GM12865 (cell line): ENCODE measurements around the gene CEP70.
A peak's percentile ranks its signal among the peaks of the same experiment; 100 is the strongest.

Source experiments
- DNase-seq: peaks from one replicate; pipeline ENCODE4 v3.0.0; 2010; ENCODE audit warnings: low read depth
- H3K4me3 ChIP-seq: 2 replicates; pipeline ENCODE4 v1.5.1; 2011; ENCODE audit warnings: mild to moderate bottlenecking, low read depth, low read length, control low read depth
- TF ChIP-seq, protein P1 (sequence below): IDR thresholded peaks from 2 replicates; pipeline ENCODE4 v1.5.1; 2011; ENCODE audit warnings: low read length, control low read depth, low read depth, inconsistent platforms; ENCODE audit not compliant: insufficient read depth; ENCODE audit errors: missing control alignments

CEP70 gene

DNA sequence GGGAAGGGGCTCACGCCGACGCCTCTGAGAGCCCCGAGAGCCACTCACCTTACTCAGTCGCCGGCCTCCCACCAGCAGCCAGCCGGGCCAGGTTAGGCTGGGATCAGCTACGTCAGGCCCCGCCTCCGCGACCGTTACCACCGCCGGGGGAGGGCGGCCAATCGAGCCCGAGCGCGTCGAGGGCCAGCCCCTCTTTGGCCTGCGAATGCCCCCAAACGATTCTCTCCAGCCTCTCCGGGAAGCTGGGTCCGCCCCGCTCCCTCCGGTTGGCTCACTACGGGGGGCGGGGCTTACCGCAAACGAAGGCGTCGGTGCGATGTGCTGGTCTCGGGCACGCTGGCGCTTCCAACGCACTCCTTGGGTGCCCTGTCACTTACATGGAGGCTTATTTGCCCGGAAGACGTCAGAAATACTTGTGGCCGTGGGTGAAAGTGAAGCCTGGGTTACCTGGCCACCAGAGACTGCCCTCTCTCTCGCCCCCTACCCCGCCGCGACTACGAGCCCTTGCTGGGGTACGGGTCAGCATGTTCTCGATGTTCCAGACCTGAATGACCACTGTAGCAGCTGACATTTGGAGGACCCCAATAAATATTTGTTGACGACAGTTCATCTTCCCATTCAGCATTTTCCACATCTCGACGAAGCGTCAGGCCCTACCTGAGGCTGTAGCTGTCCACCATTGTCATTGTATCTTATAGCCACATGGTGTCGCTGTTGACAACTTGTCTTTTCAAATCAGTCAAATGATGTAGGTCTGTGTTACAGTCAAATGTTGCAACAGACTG lies at the start of gene CEP70:
Gene CEP70 (minus strand): TSS at position 111 of the 785 bp plus-strand sequence. CDS start 21,333 bp downstream, outside the sequence.
- TF ChIP-seq, protein P1, sequence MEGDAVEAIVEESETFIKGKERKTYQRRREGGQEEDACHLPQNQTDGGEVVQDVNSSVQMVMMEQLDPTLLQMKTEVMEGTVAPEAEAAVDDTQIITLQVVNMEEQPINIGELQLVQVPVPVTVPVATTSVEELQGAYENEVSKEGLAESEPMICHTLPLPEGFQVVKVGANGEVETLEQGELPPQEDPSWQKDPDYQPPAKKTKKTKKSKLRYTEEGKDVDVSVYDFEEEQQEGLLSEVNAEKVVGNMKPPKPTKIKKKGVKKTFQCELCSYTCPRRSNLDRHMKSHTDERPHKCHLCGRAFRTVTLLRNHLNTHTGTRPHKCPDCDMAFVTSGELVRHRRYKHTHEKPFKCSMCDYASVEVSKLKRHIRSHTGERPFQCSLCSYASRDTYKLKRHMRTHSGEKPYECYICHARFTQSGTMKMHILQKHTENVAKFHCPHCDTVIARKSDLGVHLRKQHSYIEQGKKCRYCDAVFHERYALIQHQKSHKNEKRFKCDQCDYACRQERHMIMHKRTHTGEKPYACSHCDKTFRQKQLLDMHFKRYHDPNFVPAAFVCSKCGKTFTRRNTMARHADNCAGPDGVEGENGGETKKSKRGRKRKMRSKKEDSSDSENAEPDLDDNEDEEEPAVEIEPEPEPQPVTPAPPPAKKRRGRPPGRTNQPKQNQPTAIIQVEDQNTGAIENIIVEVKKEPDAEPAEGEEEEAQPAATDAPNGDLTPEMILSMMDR = peak; percentile 80
- peak within 1 kb of the TSS; percentile 56 for H3K4me3 ChIP-seq
- DNase-seq = peak; percentile 88

- TF ChIP-seq, protein P1 = no peak
- no peak overlapping the region for H3K4me3 ChIP-seq
- no peak for DNase-seq
Observed at GRCh38 chr3:138642927-138643253, 48.8 kb upstream of the CEP70 start.

- H3K4me3 ChIP-seq = no peak overlapping the region
- DNase-seq = no peak
- TF ChIP-seq, protein P1 = no peak
Observed at GRCh38 chr3:138642226-138642926, 48.3 kb upstream of the CEP70 start.

- TF ChIP-seq, protein P1 = no peak
- H3K4me3 ChIP-seq = no peak overlapping the region
- no peak for DNase-seq
Observed at GRCh38 chr3:138640537-138640936, 46.5 kb upstream of the CEP70 start.

- DNase-seq = no peak
- TF ChIP-seq, protein P1 = no peak
- no peak overlapping the region for H3K4me3 ChIP-seq
Observed at GRCh38 chr3:138638641-138639040, 44.6 kb upstream of the CEP70 start.

- TF ChIP-seq, protein P1 = no peak
- H3K4me3 ChIP-seq = no peak overlapping the region
- DNase-seq = no peak
Observed at GRCh38 chr3:138629526-138629925, 35.5 kb upstream of the CEP70 start.
